Astrocyte (in vitro differentiated cells and primary cell): Measurements from ENCODE around the gene LTA. TPM values are rescaled to one million over a fixed set of nuclear protein-coding genes. Genes with fewer than 3 reads are reported as not detected.

Experiments used
- DNase-seq: peaks from one replicate; pipeline ENCODE4 v3.0.0-alpha.2; 2010; ENCODE audit warnings: low read depth
- FAIRE-seq: peaks from 2 replicates; lab custom pipeline; 2011; peaks lifted over from hg19 to GRCh38; lab: Jason Lieb, UNC
- H2AFZ ChIP-seq: 2 replicates; pipeline ENCODE4 v1.6.0; 2012; ENCODE audit warnings: low read depth, low read length, inconsistent platforms
- H3K27ac ChIP-seq: 2 replicates; pipeline ENCODE4 v1.5.1; 2011; ENCODE audit warnings: low read depth, low read length, inconsistent platforms
- H3K27me3 ChIP-seq: 2 replicates; pipeline ENCODE4 v1.6.0; 2011; ENCODE audit warnings: low read length, inconsistent platforms; ENCODE audit not compliant: insufficient read depth
- H3K36me3 ChIP-seq: 2 replicates; pipeline ENCODE4 v1.5.1; 2011; ENCODE audit warnings: low read length, inconsistent platforms; ENCODE audit not compliant: insufficient read depth
- H3K4me1 ChIP-seq: 2 replicates; pipeline ENCODE4 v1.5.1; 2011; ENCODE audit warnings: low read length, inconsistent platforms; ENCODE audit not compliant: insufficient read depth
- H3K4me2 ChIP-seq: 2 replicates; pipeline ENCODE4 v1.6.0; 2012; ENCODE audit warnings: low read length, inconsistent platforms
- H3K4me3 ChIP-seq: 2 replicates; pipeline ENCODE4 v1.5.1; 2011; ENCODE audit warnings: low read depth, mild to moderate bottlenecking, low read length, inconsistent platforms; ENCODE audit not compliant: insufficient read depth
- H3K79me2 ChIP-seq: 2 replicates; pipeline ENCODE4 v1.6.0; 2012; ENCODE audit warnings: mild to moderate bottlenecking, low read length, inconsistent platforms; ENCODE audit not compliant: insufficient read depth
- H3K9ac ChIP-seq: 2 replicates; pipeline ENCODE4 v1.6.0; 2012; ENCODE audit warnings: mild to moderate bottlenecking, low read length, inconsistent platforms
- H3K9me3 ChIP-seq: 2 replicates; pipeline ENCODE4 v1.5.1; 2012; ENCODE audit warnings: low read depth, mild to moderate bottlenecking, low read length, inconsistent platforms; ENCODE audit not compliant: insufficient read depth
- H4K20me1 ChIP-seq: 2 replicates; pipeline ENCODE4 v1.6.0; 2012; ENCODE audit warnings: low read length, inconsistent platforms; ENCODE audit not compliant: insufficient read depth
- H3K27ac Mint-ChIP-seq: one replicate; pipeline ENCODE4 v1.8.0; 2021; ENCODE audit warnings: mild to moderate bottlenecking, mixed read lengths; ENCODE audit not compliant: unreplicated experiment
- H3K27me3 Mint-ChIP-seq: one replicate; pipeline ENCODE4 v1.8.0; 2021; ENCODE audit warnings: low read depth, mixed read lengths; ENCODE audit not compliant: unreplicated experiment
- H3K36me3 Mint-ChIP-seq: one replicate; pipeline ENCODE4 v1.8.0; 2021; ENCODE audit warnings: low read depth, mixed read lengths; ENCODE audit not compliant: unreplicated experiment
- H3K4me1 Mint-ChIP-seq: one replicate; pipeline ENCODE4 v1.8.0; 2021; ENCODE audit warnings: low read depth, mixed read lengths; ENCODE audit not compliant: unreplicated experiment
- H3K4me3 Mint-ChIP-seq: one replicate; pipeline ENCODE4 v1.8.0; 2021; ENCODE audit warnings: mild to moderate bottlenecking, moderate library complexity, mixed read lengths; ENCODE audit not compliant: unreplicated experiment
- H3K9me3 Mint-ChIP-seq: one replicate; pipeline ENCODE4 v1.8.0; 2021; ENCODE audit warnings: mild to moderate bottlenecking, mixed read lengths; ENCODE audit not compliant: unreplicated experiment
- EZH2 ChIP-seq: IDR thresholded peaks from 2 replicates; pipeline ENCODE4 v1.6.1; 2012; ENCODE audit warnings: mild to moderate bottlenecking, low read length, inconsistent platforms; ENCODE audit not compliant: insufficient read depth
- total RNA-seq: library from RNA; stranded (reverse); gene quantifications from 2 replicates; pipeline ENCODE4 v1.2.1, GENCODE V29; 2021
- TF ChIP-seq, protein P1 (sequence below): IDR thresholded peaks from 2 replicates; pipeline ENCODE4 v1.5.1; 2011; ENCODE audit warnings: low read depth, mild to moderate bottlenecking, inconsistent platforms, low read length, moderate library complexity; ENCODE audit not compliant: insufficient read depth

Gene LTA
- total RNA-seq, 1 donor from 2014 or later, result not detected

GRCh38 chr6:31579546-31580437 is 7.7 kb downstream of the LTA start:
- Histone ChIP-seq H3K79me2 (no peaks in the 10 kb centered on the region), H2AFZ (peak overlapping the region; percentile 98), H3K4me3 (no peak overlapping the region), H3K4me2 (peak overlapping the region; percentile 95), H3K27ac (no peak overlapping the region), H3K27me3 (no peaks in the 10 kb centered on the region), H3K36me3 (no peaks in the 10 kb centered on the region), H3K9ac (no peak overlapping the region), H4K20me1 (no peaks in the 10 kb centered on the region), H3K4me1 (peaks cover 11% of the 10 kb centered on the region), H3K9me3 (no peaks in the 10 kb centered on the region)
- Mint-ChIP-seq H3K36me3 (no peaks in the 10 kb centered on the region), H3K27ac (no peak overlapping the region), H3K9me3 (no peaks in the 10 kb centered on the region), H3K4me1 (peaks cover 6% of the 10 kb centered on the region), H3K27me3 (peaks cover 15% of the 10 kb centered on the region), H3K4me3 (peak overlapping the region; percentile 58)
- TF ChIP-seq, protein P1, sequence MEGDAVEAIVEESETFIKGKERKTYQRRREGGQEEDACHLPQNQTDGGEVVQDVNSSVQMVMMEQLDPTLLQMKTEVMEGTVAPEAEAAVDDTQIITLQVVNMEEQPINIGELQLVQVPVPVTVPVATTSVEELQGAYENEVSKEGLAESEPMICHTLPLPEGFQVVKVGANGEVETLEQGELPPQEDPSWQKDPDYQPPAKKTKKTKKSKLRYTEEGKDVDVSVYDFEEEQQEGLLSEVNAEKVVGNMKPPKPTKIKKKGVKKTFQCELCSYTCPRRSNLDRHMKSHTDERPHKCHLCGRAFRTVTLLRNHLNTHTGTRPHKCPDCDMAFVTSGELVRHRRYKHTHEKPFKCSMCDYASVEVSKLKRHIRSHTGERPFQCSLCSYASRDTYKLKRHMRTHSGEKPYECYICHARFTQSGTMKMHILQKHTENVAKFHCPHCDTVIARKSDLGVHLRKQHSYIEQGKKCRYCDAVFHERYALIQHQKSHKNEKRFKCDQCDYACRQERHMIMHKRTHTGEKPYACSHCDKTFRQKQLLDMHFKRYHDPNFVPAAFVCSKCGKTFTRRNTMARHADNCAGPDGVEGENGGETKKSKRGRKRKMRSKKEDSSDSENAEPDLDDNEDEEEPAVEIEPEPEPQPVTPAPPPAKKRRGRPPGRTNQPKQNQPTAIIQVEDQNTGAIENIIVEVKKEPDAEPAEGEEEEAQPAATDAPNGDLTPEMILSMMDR, result no peak
- no peak for TF ChIP-seq EZH2
- FAIRE-seq, result no peak
- no peak for DNase-seq

- H3K27ac ChIP-seq, result no peak overlapping the region
Measured at GRCh38 chr6:31580438-31580740, 8.3 kb downstream of the LTA start.

DNA sequence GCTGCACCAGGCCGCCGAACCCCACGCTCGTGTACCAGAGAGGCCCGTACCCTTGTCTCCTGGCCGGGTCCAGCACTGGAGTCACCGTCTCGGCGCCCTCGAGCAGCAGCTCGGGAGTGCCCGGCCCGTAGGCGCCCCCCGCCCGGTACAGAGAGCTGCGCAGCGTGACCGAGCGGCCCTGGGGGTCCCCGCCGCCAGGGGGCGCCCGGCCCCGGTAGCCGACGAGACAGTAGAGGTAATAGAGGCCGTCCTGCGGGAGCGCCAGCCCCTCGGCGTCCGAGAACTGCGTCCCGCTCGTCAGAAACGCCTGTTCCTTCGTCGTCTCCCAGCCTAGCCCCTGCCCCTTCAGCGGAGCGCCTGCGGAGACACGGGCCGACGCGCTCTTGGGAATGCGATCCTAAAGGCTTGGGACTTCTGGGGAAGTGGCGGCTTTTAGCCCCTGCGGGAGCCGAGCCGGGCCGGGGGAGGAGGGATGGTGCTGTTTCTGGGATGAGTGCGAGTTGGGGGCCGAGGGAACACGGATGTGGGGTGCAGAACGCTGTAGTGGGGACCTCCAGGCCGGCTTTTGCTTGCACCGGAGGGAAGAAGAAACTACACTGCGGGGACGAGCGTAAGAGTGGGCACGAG is 8.8 kb downstream of the LTA start:
- peaks cover 4% of the 10 kb centered on the region for H3K4me1 Mint-ChIP-seq
- TF ChIP-seq, protein P1, result peak; percentile 55
- TF ChIP-seq EZH2, result no peak
- DNase-seq (peak; percentile 52), FAIRE-seq (no peak)
- H3K4me1 ChIP-seq, result peaks cover 11% of the 10 kb centered on the region
- peak overlapping the region; percentile 77 for H3K4me3 ChIP-seq
- H3K9me3 Mint-ChIP-seq, result no peaks in the 10 kb centered on the region
- no peaks in the 10 kb centered on the region for H4K20me1 ChIP-seq
- peak overlapping the region; percentile 98 for H3K4me3 Mint-ChIP-seq
- H3K27ac Mint-ChIP-seq, result peak overlapping the region; percentile 48
- peak overlapping the region; percentile 86 for H3K9ac ChIP-seq
- H3K79me2 ChIP-seq, result no peaks in the 10 kb centered on the region
- peaks cover 13% of the 10 kb centered on the region for H3K27me3 Mint-ChIP-seq
- peak overlapping the region; percentile 23 for H3K27ac ChIP-seq
- peak overlapping the region; percentile 95 for H3K4me2 ChIP-seq
- H3K9me3 ChIP-seq, result no peaks in the 10 kb centered on the region
- H3K27me3 ChIP-seq, result no peaks in the 10 kb centered on the region
- no peaks in the 10 kb centered on the region for H3K36me3 Mint-ChIP-seq
- H2AFZ ChIP-seq, result peak overlapping the region; percentile 98
- no peaks in the 10 kb centered on the region for H3K36me3 ChIP-seq

More at GRCh38 chr6:31580438-31580740, 8.3 kb downstream of the LTA start:
- Histone ChIP-seq H3K36me3 (no peaks in the 10 kb centered on the region), H4K20me1 (no peaks in the 10 kb centered on the region), H2AFZ (peak overlapping the region; percentile 98), H3K9ac (peak overlapping the region; percentile 86), H3K4me2 (peak overlapping the region; percentile 95), H3K79me2 (no peaks in the 10 kb centered on the region), H3K9me3 (no peaks in the 10 kb centered on the region), H3K4me3 (peak overlapping the region; percentile 77), H3K27me3 (no peaks in the 10 kb centered on the region), H3K4me1 (peaks cover 11% of the 10 kb centered on the region)
- H3K4me3 Mint-ChIP-seq, result peak overlapping the region; percentile 58
- DNase-seq (no peak), FAIRE-seq (no peak)
- H3K4me1 Mint-ChIP-seq, result peaks cover 6% of the 10 kb centered on the region
- H3K27me3 Mint-ChIP-seq, result peaks cover 14% of the 10 kb centered on the region
- no peaks in the 10 kb centered on the region for H3K36me3 Mint-ChIP-seq
- no peak overlapping the region for H3K27ac Mint-ChIP-seq
- H3K9me3 Mint-ChIP-seq, result no peaks in the 10 kb centered on the region
- TF ChIP-seq EZH2, result no peak
